Skeletal muscle tissue (tissue), 4 donors: ENCODE results near the gene RBM33. TPM values are rescaled to one million over a fixed set of nuclear protein-coding genes. Genes with fewer than 3 reads are reported as not detected.

Experiments used
- H3K27ac ChIP-seq: one replicate; pipeline ENCODE4 v1.7.0; 2013; ENCODE audit warnings: mild to moderate bottlenecking, low read depth, low read length, inconsistent platforms
- H3K27me3 ChIP-seq, 3 donors: one replicate each; pipeline ENCODE4 v1.7.0; 2013; ENCODE audit warnings: low read length in 3 of 3; ENCODE audit not compliant: control insufficient read depth in 3 of 3, insufficient read depth in 3 of 3
- H3K36me3 ChIP-seq, 3 donors: one replicate each; pipeline ENCODE4 v1.7.0; 2013; ENCODE audit warnings: low read length in 3 of 3; ENCODE audit not compliant: control insufficient read depth in 3 of 3, insufficient read depth in 3 of 3
- H3K4me1 ChIP-seq, 3 donors: one replicate each; pipeline ENCODE4 v1.7.0; 2013; ENCODE audit warnings: low read length in 3 of 3, mild to moderate bottlenecking in 3 of 3; ENCODE audit not compliant: control insufficient read depth in 3 of 3, insufficient read depth in 3 of 3
- H3K4me3 ChIP-seq, 3 donors: one replicate each; pipeline ENCODE4 v1.7.0; 2013; ENCODE audit warnings: low read length in 3 of 3
- H3K9ac ChIP-seq, 3 donors: one replicate each; pipeline ENCODE4 v1.7.0; 2013; ENCODE audit warnings: low read length in 3 of 3, mild to moderate bottlenecking in 3 of 3, moderate library complexity in 2 of 3, low read depth in 1 of 3
- H3K9me3 ChIP-seq, 3 donors: one replicate each; pipeline ENCODE4 v1.7.0; 2013; ENCODE audit warnings: low read length in 3 of 3; ENCODE audit not compliant: control insufficient read depth in 3 of 3
- total RNA-seq: library from RNA; depleted of rRNA; stranded (reverse); fragments of >200 nt; gene quantifications from one replicate; pipeline ENCODE4 v1.2.3, GENCODE V29; 2014
- donor health status: Osteomylitis.

Gene RBM33
- total RNA-seq, 1 donor from 2014 or later = 53.2 TPM

- Histone ChIP-seq H3K36me3 (peaks cover 5 to 15% (median 11%) of the 10 kb centered on the region in 3 donors), H3K9me3 (peaks cover 0 to 6% (median 2%) of the 10 kb centered on the region in 3 donors), H3K27ac (peak overlapping the region; percentile 93), H3K4me1 (peaks cover 15 to 21% (median 20%) of the 10 kb centered on the region in 3 donors), H3K4me3 (peak overlapping the region; percentile 91 to 96 (median 96)), H3K9ac (peak overlapping the region; percentile 89 to 99 (median 97)), H3K27me3 (no peaks in the 10 kb centered on the region)
Observed at GRCh38 chr7:155643804-155644177, 670 bp upstream of the RBM33 start.

GRCh38 chr7:155644971-155645509 lies 579 bp downstream of the RBM33 start:
- Histone ChIP-seq H3K27me3 (no peaks in the 10 kb centered on the region), H3K36me3 (peaks cover 5 to 18% (median 16%) of the 10 kb centered on the region in 3 donors), H3K4me3 (peak overlapping the region; percentile 91 to 96 (median 96)), H3K9me3 (peaks cover 0 to 6% (median 4%) of the 10 kb centered on the region in 3 donors), H3K4me1 (peaks cover 15 to 21% (median 20%) of the 10 kb centered on the region in 3 donors), H3K9ac (peak overlapping the region; percentile 89 to 99 (median 97)), H3K27ac (peak overlapping the region; percentile 93)

- H3K9me3 ChIP-seq = peaks cover 0 to 6% (median 4%) of the 10 kb centered on the region in 3 donors
- peaks cover 4 to 16% (median 15%) of the 10 kb centered on the region in 3 donors for H3K36me3 ChIP-seq
- peak overlapping the region; percentile 89 to 99 (median 97) for H3K9ac ChIP-seq
- no peaks in the 10 kb centered on the region for H3K27me3 ChIP-seq
- peaks cover 15 to 21% (median 20%) of the 10 kb centered on the region in 3 donors for H3K4me1 ChIP-seq
- H3K27ac ChIP-seq = no peak overlapping the region
- H3K4me3 ChIP-seq = peak overlapping the region; percentile 24 to 96 (median 91)
Observed at GRCh38 chr7:155645662-155646061, 1.2 kb downstream of the RBM33 start.

- peak overlapping the region in 1 of 3 donors; percentile 51 for H3K9ac ChIP-seq
- no peak overlapping the region for H3K27ac ChIP-seq
- H3K4me3 ChIP-seq = peak overlapping the region; percentile 16 to 40 (median 36)
- peaks cover 15 to 21% (median 20%) of the 10 kb centered on the region in 3 donors for H3K4me1 ChIP-seq
- no peaks in the 10 kb centered on the region for H3K27me3 ChIP-seq
- H3K36me3 ChIP-seq = peaks cover 2 to 14% (median 8%) of the 10 kb centered on the region in 3 donors
- peaks cover 0 to 6% (median 4%) of the 10 kb centered on the region in 3 donors for H3K9me3 ChIP-seq
Observed at GRCh38 chr7:155646669-155647068, 2.2 kb downstream of the RBM33 start.

- H3K27ac ChIP-seq = no peak overlapping the region
- peaks cover 0 to 6% (median 4%) of the 10 kb centered on the region in 3 donors for H3K9me3 ChIP-seq
- no peak overlapping the region for H3K4me3 ChIP-seq
- H3K9ac ChIP-seq = no peak overlapping the region
- H3K4me1 ChIP-seq = peaks cover 17 to 26% (median 22%) of the 10 kb centered on the region in 3 donors
- no peaks in the 10 kb centered on the region for H3K27me3 ChIP-seq
- H3K36me3 ChIP-seq = peaks cover 0 to 10% (median 3%) of the 10 kb centered on the region in 3 donors
Observed at GRCh38 chr7:155647302-155647701, 2.8 kb downstream of the RBM33 start.

- Histone ChIP-seq H3K9me3 (peaks cover 0 to 6% (median 4%) of the 10 kb centered on the region in 3 donors), H3K4me1 (peaks cover 19 to 26% (median 24%) of the 10 kb centered on the region in 3 donors), H3K36me3 (peaks cover 0 to 10% (median 3%) of the 10 kb centered on the region in 3 donors), H3K27me3 (no peaks in the 10 kb centered on the region), H3K4me3 (no peak overlapping the region), H3K9ac (no peak overlapping the region), H3K27ac (no peak overlapping the region)
Observed at GRCh38 chr7:155647734-155648133, 3.3 kb downstream of the RBM33 start.

- Histone ChIP-seq H3K9me3 (peaks cover 0 to 6% (median 4%) of the 10 kb centered on the region in 3 donors), H3K4me3 (no peak overlapping the region), H3K4me1 (peaks cover 18 to 27% (median 21%) of the 10 kb centered on the region in 3 donors), H3K27me3 (no peaks in the 10 kb centered on the region), H3K36me3 (peaks cover 0 to 10% (median 3%) of the 10 kb centered on the region in 3 donors), H3K9ac (no peak overlapping the region), H3K27ac (no peak overlapping the region)
Observed at GRCh38 chr7:155648752-155649339, 4.4 kb downstream of the RBM33 start.

GRCh38 chr7:155649588-155649987 lies 5.1 kb downstream of the RBM33 start:
- H3K27ac ChIP-seq = no peak overlapping the region
- peaks cover 0 to 6% (median 4%) of the 10 kb centered on the region in 3 donors for H3K9me3 ChIP-seq
- H3K4me1 ChIP-seq = peaks cover 21 to 28% (median 27%) of the 10 kb centered on the region in 3 donors
- no peak overlapping the region for H3K4me3 ChIP-seq
- H3K36me3 ChIP-seq = peaks cover 0 to 10% (median 3%) of the 10 kb centered on the region in 3 donors
- no peak overlapping the region for H3K9ac ChIP-seq
- H3K27me3 ChIP-seq = no peaks in the 10 kb centered on the region

- no peak overlapping the region for H3K4me3 ChIP-seq
- H3K27me3 ChIP-seq = no peaks in the 10 kb centered on the region
- no peak overlapping the region for H3K9ac ChIP-seq
- H3K4me1 ChIP-seq = peaks cover 11 to 21% (median 11%) of the 10 kb centered on the region in 3 donors
- peaks cover 0 to 10% (median 3%) of the 10 kb centered on the region in 3 donors for H3K36me3 ChIP-seq
- no peak overlapping the region for H3K27ac ChIP-seq
- H3K9me3 ChIP-seq = peaks cover 0 to 6% (median 4%) of the 10 kb centered on the region in 3 donors
Observed at GRCh38 chr7:155652156-155653114, 8.0 kb downstream of the RBM33 start.
